Parathyroid adenoma (tissue), 2 donors: ENCODE data around the gene UPF2.

ENCODE experiments used
- H2AFZ ChIP-seq: fragments of 300-600 bp; sonication (generic); one replicate; pipeline ENCODE4 v1.7.0; 2017; ENCODE audit warnings: antibody characterized with exemption, mild to moderate bottlenecking
- H3K27ac ChIP-seq: fragments of 300-600 bp; sonication (generic); one replicate; pipeline ENCODE4 v1.7.0; 2017
- H3K27me3 ChIP-seq: fragments of 300-600 bp; sonication (generic); one replicate; pipeline ENCODE4 v1.7.0; 2017; ENCODE audit warnings: low read length; ENCODE audit not compliant: control insufficient read depth, insufficient read depth
- H3K36me3 ChIP-seq: fragments of 300-600 bp; sonication (generic); one replicate; pipeline ENCODE4 v1.7.0; 2017; ENCODE audit warnings: low read length; ENCODE audit not compliant: control insufficient read depth, insufficient read depth
- H3K4me1 ChIP-seq: fragments of 300-600 bp; sonication (generic); one replicate; pipeline ENCODE4 v1.7.0; 2017; ENCODE audit warnings: control low read depth
- H3K4me2 ChIP-seq: fragments of 300-600 bp; sonication (generic); one replicate; pipeline ENCODE4 v1.7.0; 2017; ENCODE audit warnings: low read length
- H3K4me3 ChIP-seq: fragments of 300-600 bp; sonication (generic); one replicate; pipeline ENCODE4 v1.7.0; 2017; ENCODE audit warnings: low read depth, low read length
- H3K79me2 ChIP-seq: fragments of 300-600 bp; sonication (generic); one replicate; pipeline ENCODE4 v1.7.0; 2017; ENCODE audit warnings: control low read depth
- H3K9ac ChIP-seq: fragments of 300-600 bp; sonication (generic); one replicate; pipeline ENCODE4 v1.7.0; 2017; ENCODE audit warnings: mild to moderate bottlenecking
- H3K9me3 ChIP-seq: fragments of 300-600 bp; sonication (generic); one replicate; pipeline ENCODE4 v1.7.0; 2017; ENCODE audit warnings: low read length; ENCODE audit not compliant: control insufficient read depth
- CTCF ChIP-seq: fragments of 300-600 bp; sonication (generic); IDR thresholded peaks from one replicate; pipeline ENCODE4 v1.7.0; 2017; ENCODE audit warnings: antibody characterized with exemption, mild to moderate bottlenecking
- donor health status: primary hyperparathyroidism.

UPF2 gene

GRCh38 chr10:11881477-11882417 is 160.9 kb downstream of the UPF2 start:
- no peaks in the 10 kb centered on the region for H3K36me3 ChIP-seq
- no peaks in the 10 kb centered on the region for H3K79me2 ChIP-seq
- no peak overlapping the region for H3K4me3 ChIP-seq
- no peak overlapping the region for H3K9ac ChIP-seq
- no peaks in the 10 kb centered on the region for H3K4me1 ChIP-seq
- no peak overlapping the region for H2AFZ ChIP-seq
- TF ChIP-seq CTCF = no peak
- H3K27ac ChIP-seq = no peak overlapping the region
- H3K27me3 ChIP-seq = no peaks in the 10 kb centered on the region
- no peak overlapping the region for H3K4me2 ChIP-seq
- H3K9me3 ChIP-seq = no peaks in the 10 kb centered on the region

GRCh38 chr10:11881030-11881476 is 161.6 kb downstream of the UPF2 start:
- Histone ChIP-seq H3K27ac (no peak overlapping the region), H3K27me3 (no peaks in the 10 kb centered on the region)
- no peak for TF ChIP-seq CTCF

GRCh38 chr10:11880151-11881029 is 162.2 kb downstream of the UPF2 start:
- H2AFZ ChIP-seq = no peak overlapping the region
- no peaks in the 10 kb centered on the region for H3K27me3 ChIP-seq
- no peaks in the 10 kb centered on the region for H3K36me3 ChIP-seq
- no peak overlapping the region for H3K27ac ChIP-seq
- H3K4me3 ChIP-seq = no peak overlapping the region
- no peaks in the 10 kb centered on the region for H3K79me2 ChIP-seq
- no peak for TF ChIP-seq CTCF
- H3K4me2 ChIP-seq = no peak overlapping the region
- no peak overlapping the region for H3K9ac ChIP-seq
- no peaks in the 10 kb centered on the region for H3K9me3 ChIP-seq
- no peaks in the 10 kb centered on the region for H3K4me1 ChIP-seq

More at GRCh38 chr10:11881030-11881476, 161.6 kb downstream of the UPF2 start:
- H3K4me3 ChIP-seq = no peak overlapping the region
- no peak overlapping the region for H3K4me2 ChIP-seq
- H3K9me3 ChIP-seq = no peaks in the 10 kb centered on the region
- H3K36me3 ChIP-seq = no peaks in the 10 kb centered on the region
- no peak overlapping the region for H2AFZ ChIP-seq
- H3K79me2 ChIP-seq = no peaks in the 10 kb centered on the region
- H3K4me1 ChIP-seq = no peaks in the 10 kb centered on the region
- H3K9ac ChIP-seq = no peak overlapping the region

- H3K79me2 ChIP-seq = no peaks in the 10 kb centered on the region
- H3K4me2 ChIP-seq = no peak overlapping the region
- no peaks in the 10 kb centered on the region for H3K9me3 ChIP-seq
- no peaks in the 10 kb centered on the region for H3K27me3 ChIP-seq
- no peak overlapping the region for H2AFZ ChIP-seq
- H3K27ac ChIP-seq = no peak overlapping the region
- H3K36me3 ChIP-seq = no peaks in the 10 kb centered on the region
- TF ChIP-seq CTCF = no peak
- H3K9ac ChIP-seq = no peak overlapping the region
- no peaks in the 10 kb centered on the region for H3K4me1 ChIP-seq
- no peak overlapping the region for H3K4me3 ChIP-seq
Observed at GRCh38 chr10:11879387-11880094, 163.1 kb downstream of the UPF2 start.
